Measurements from ENCODE around the gene TMA7B. TPM values are rescaled to one million over a fixed set of nuclear protein-coding genes. Genes with fewer than 3 reads are reported as not detected.

TMA7B gene
- total RNA-seq, 1 donor from 2014 or later = not detected

GRCh38 chr22:39943337-39943736 is 16.9 kb upstream of the TMA7B start:
- H3K27ac Mint-ChIP-seq = no peak overlapping the region
- peaks cover 35% of the 10 kb centered on the region for H3K4me1 Mint-ChIP-seq (ENCODE audit: unreplicated experiment)
- TF ChIP-seq, protein P1, sequence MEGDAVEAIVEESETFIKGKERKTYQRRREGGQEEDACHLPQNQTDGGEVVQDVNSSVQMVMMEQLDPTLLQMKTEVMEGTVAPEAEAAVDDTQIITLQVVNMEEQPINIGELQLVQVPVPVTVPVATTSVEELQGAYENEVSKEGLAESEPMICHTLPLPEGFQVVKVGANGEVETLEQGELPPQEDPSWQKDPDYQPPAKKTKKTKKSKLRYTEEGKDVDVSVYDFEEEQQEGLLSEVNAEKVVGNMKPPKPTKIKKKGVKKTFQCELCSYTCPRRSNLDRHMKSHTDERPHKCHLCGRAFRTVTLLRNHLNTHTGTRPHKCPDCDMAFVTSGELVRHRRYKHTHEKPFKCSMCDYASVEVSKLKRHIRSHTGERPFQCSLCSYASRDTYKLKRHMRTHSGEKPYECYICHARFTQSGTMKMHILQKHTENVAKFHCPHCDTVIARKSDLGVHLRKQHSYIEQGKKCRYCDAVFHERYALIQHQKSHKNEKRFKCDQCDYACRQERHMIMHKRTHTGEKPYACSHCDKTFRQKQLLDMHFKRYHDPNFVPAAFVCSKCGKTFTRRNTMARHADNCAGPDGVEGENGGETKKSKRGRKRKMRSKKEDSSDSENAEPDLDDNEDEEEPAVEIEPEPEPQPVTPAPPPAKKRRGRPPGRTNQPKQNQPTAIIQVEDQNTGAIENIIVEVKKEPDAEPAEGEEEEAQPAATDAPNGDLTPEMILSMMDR (conservative IDR thresholded peaks at IDR 0.05) = peak; percentile 34
- peaks cover 9% of the 10 kb centered on the region for H3K27me3 Mint-ChIP-seq
- DNase-seq (ENCODE audit: extremely low spot score, unreplicated experiment) = no peak
- no peaks in the 10 kb centered on the region for H3K9me3 Mint-ChIP-seq
- H3K4me3 Mint-ChIP-seq = no peak overlapping the region
- H3K36me3 Mint-ChIP-seq = no peaks in the 10 kb centered on the region

- H3K27ac Mint-ChIP-seq = no peak overlapping the region
- H3K27me3 Mint-ChIP-seq = peaks cover 10% of the 10 kb centered on the region
- TF ChIP-seq, protein P1 (conservative IDR thresholded peaks at IDR 0.05) = no peak
- H3K4me1 Mint-ChIP-seq (ENCODE audit: unreplicated experiment) = peaks cover 44% of the 10 kb centered on the region
- DNase-seq (ENCODE audit: extremely low spot score, unreplicated experiment) = no peak
- H3K9me3 Mint-ChIP-seq = no peaks in the 10 kb centered on the region
- no peaks in the 10 kb centered on the region for H3K36me3 Mint-ChIP-seq
- no peak overlapping the region for H3K4me3 Mint-ChIP-seq
Measured at GRCh38 chr22:39943953-39944872, 16.0 kb upstream of the TMA7B start.

DNA sequence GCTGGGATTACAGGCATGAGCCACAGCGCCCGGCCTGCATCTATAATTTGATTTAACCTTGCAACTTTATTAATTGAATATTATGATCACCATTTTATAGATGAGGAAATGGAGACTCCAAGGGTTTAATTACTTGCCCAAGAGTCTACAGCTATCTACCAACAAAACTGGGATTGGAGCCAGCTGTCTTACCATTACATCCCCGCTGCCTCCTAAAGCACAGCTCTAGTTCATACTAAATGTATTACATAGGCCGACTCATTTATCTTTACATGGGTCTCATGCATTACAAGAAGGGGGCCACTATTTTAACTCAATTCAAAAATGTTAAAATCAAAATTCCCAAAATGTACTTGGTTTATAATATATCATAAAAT is 14.1 kb upstream of the TMA7B start:
- Mint-ChIP-seq H3K27me3 (peaks cover 10% of the 10 kb centered on the region), H3K9me3 (no peaks in the 10 kb centered on the region), H3K4me3 (no peak overlapping the region), H3K27ac (no peak overlapping the region), H3K4me1 (ENCODE audit: unreplicated experiment) (peaks cover 51% of the 10 kb centered on the region), H3K36me3 (no peaks in the 10 kb centered on the region)
- TF ChIP-seq, protein P1 (conservative IDR thresholded peaks at IDR 0.05) = no peak
- DNase-seq (ENCODE audit: extremely low spot score, unreplicated experiment) = no peak

DNA sequence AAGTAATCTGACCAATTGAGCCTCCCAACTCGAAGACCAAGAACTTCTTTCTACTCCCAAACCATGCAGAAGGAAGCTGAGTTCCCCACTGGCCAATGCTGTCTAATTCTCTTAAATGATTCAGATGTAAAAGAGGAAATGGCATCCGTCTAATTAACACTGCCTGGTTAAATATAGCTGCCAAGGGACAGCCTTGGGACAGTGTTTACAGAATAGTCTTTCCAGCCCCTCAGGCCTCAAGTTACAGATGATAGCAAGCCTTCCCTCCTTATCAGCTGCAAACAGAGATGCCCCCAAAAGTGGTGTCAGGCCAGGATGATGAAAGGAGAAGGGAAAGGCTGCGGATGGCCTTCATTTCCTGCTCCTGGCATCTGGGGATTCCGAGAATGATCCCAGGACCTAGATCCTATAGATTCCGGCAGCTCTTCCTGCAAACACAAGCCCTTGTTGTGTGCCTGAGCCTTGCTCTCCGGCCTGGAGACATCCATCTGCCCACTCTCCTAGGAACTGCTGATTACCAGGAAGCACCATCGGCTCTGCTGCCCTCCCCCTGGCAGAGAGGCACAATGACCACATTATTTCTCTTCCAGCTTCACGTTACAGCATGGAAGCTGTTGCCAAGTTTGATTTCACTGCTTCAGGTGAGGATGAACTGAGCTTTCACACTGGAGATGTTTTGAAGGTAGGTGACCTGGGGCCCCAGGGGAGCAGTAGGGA is 13.5 kb upstream of the TMA7B start:
- Mint-ChIP-seq H3K36me3 (no peaks in the 10 kb centered on the region), H3K27ac (no peak overlapping the region), H3K4me1 (ENCODE audit: unreplicated experiment) (peaks cover 51% of the 10 kb centered on the region), H3K4me3 (peak overlapping the region; percentile 33), H3K27me3 (peaks cover 10% of the 10 kb centered on the region), H3K9me3 (no peaks in the 10 kb centered on the region)
- DNase-seq (ENCODE audit: extremely low spot score, unreplicated experiment) = no peak
- TF ChIP-seq, protein P1 (conservative IDR thresholded peaks at IDR 0.05) = no peak

GRCh38 chr22:39947220-39948216 is 12.7 kb upstream of the TMA7B start:
- Mint-ChIP-seq H3K27ac (no peak overlapping the region), H3K36me3 (no peaks in the 10 kb centered on the region), H3K4me1 (ENCODE audit: unreplicated experiment) (peaks cover 51% of the 10 kb centered on the region), H3K9me3 (no peaks in the 10 kb centered on the region), H3K4me3 (no peak overlapping the region), H3K27me3 (peaks cover 10% of the 10 kb centered on the region)
- no peak for DNase-seq (ENCODE audit: extremely low spot score, unreplicated experiment)
- TF ChIP-seq, protein P1 (conservative IDR thresholded peaks at IDR 0.05) = no peak
